Measurements from ENCODE around the gene RAB9A.

DNA sequence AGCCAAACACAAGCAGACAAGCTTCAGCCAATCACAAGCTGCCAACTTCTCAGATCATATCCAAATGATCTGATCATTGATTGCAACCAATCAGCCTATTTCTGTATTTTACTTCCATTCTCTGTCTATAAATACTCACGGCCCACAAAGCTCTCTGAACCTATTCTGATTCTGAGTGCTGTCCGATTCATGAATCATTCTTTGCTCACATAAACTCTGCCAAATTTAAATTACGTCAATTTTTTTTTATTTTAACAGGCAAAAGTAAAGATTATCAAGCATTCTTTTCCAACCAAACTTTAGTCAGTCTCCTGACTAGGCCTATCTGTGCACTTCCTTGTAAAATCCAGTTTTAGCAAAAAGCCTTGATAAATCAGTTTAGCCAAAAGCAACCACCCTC is 37.8 kb upstream of the RAB9A start:
- no peak for TF ChIP-seq POLR2AphosphoS5 (IDR thresholded peaks at IDR 0.05)
- TF ChIP-seq, protein P1, sequence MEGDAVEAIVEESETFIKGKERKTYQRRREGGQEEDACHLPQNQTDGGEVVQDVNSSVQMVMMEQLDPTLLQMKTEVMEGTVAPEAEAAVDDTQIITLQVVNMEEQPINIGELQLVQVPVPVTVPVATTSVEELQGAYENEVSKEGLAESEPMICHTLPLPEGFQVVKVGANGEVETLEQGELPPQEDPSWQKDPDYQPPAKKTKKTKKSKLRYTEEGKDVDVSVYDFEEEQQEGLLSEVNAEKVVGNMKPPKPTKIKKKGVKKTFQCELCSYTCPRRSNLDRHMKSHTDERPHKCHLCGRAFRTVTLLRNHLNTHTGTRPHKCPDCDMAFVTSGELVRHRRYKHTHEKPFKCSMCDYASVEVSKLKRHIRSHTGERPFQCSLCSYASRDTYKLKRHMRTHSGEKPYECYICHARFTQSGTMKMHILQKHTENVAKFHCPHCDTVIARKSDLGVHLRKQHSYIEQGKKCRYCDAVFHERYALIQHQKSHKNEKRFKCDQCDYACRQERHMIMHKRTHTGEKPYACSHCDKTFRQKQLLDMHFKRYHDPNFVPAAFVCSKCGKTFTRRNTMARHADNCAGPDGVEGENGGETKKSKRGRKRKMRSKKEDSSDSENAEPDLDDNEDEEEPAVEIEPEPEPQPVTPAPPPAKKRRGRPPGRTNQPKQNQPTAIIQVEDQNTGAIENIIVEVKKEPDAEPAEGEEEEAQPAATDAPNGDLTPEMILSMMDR (IDR thresholded peaks at IDR 0.05) = no peak
